ENCODE results near the gene KRT79.

Gene KRT79

GRCh38 chr12:52819731-52820510, 14.2 kb downstream of the KRT79 start:
- ATAC-seq = no peak
- DNase-seq = no peak

DNA sequence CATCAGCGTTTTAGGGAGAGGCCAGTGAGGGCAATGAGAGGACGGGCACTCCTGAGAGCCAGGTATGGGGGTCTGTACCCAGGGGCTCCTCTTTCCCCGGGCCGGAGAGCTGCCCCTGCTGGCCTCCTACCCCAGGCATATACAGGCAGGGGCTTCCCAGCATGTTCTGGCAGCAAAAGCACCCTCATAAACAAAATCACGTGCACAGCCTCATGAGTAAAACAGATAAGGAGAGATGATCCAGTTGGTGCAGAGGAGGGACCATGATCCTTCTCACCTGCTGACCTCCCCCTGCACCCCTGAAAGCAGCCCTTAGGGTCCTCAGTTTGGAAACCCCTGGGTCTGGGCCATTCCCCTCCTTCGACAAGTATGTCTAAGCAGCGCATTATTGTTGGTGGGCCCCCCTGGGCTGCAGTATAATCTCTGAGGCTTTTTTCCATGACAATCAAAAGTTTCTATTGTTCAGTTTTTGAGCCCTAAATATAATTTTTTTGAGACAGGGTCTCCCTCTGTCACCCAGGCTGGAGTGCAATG, 15.2 kb downstream of the KRT79 start:
- no peak for DNase-seq
- ATAC-seq = no peak

DNA sequence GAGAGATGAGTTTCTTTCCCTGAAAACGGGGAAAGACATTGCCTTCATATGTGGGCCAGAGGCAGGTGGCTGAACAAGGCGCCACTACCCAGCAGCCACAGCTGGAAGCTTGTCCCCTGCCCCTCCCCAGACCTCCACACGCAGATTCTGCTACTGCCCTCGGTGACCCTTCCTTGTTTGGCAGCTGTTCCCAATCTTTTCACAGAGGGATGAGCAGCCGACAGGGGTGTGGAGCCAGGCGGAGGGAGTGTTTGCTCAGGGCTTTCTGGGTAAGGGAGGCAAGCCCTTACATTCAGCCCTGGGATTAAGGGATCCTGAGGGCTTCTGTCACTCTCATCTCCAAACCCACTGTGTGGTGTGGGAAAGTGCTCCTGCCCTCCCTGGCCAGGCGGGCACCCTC, 15.7 kb downstream of the KRT79 start:
- ATAC-seq = no peak

GRCh38 chr12:52817699-52818238, 16.3 kb downstream of the KRT79 start:
- ATAC-seq = no peak
- DNase-seq = no peak

More for the DNA sequence above, 15.7 kb downstream of the KRT79 start:
- DNase-seq = no peak

GRCh38 chr12:52817003-52817698, 17.0 kb downstream of the KRT79 start:
- ATAC-seq = no peak
- no peak for DNase-seq

GRCh38 chr12:52815676-52816588, 18.2 kb downstream of the KRT79 start:
- ATAC-seq (no peak), DNase-seq (no peak)

- ATAC-seq = no peak
- DNase-seq = no peak
Measured at GRCh38 chr12:52815161-52815560, 18.9 kb downstream of the KRT79 start.

DNA sequence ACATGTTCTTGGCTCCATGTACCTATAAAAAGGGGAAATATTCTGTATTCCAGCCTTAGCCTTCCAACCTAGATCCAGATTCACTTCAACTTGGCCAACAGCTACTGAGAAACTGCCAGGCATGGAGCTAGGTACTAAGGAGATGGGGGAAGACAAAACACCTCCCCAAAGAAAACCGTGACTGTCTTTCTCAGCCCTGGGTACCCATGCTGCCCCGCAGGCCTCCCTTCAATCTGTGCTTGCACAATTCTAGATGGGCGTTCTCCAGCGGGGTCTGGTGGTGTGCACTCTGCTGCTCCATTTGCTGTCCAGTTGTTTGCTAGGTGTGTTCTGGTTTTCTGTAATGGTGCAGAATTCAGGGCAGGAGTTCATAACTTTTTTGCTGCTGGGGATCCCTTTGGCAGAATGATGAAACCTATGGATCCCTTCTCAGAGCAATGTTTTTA, 19.4 kb downstream of the KRT79 start:
- no peak for DNase-seq
- no peak for ATAC-seq

DNA sequence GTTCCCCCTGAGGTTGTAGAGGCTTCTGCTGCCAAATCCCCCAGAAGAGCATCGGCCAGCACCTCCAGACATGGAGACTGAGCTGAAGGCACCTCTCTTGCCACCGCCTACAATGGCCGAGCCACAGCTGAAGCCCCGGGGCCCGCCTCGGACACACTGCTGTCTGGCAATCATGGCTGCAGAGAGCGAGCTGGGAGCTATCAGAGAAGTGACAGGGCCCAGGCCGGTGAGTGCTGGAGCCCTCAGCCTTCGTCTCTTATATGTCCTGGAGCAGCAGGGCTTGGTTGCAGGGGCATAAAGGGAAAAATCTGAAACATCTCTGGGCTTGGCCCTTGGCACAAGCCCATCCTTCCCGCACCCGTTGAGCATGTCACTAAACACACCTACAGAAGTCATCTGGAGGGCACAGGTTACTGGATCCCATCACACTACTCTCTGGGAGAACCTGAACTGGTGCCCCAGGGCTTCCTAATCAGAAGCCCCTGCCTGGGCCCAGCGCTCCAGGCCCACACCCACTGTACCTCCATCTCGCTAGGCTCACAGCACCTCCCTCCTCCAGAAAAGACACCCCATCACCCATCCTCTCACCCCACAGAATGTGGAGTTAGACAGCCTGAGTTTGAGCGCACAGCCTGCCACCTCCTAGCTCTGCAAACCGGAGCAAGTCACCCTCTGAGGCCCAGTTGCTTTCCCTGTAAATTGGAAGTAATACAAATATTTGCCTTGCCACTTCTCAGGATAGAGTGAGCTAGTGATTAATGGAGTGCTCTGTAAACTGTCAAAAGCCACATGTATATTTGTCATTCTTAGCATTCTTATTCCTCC, 20.0 kb downstream of the KRT79 start, which contains the start of gene KRT4:
TSS of gene KRT4 (minus strand) at position 232 of the 825 bp plus-strand sequence. CDS start at position 174, 58 bp downstream.
- DNase-seq = no peak

DNA sequence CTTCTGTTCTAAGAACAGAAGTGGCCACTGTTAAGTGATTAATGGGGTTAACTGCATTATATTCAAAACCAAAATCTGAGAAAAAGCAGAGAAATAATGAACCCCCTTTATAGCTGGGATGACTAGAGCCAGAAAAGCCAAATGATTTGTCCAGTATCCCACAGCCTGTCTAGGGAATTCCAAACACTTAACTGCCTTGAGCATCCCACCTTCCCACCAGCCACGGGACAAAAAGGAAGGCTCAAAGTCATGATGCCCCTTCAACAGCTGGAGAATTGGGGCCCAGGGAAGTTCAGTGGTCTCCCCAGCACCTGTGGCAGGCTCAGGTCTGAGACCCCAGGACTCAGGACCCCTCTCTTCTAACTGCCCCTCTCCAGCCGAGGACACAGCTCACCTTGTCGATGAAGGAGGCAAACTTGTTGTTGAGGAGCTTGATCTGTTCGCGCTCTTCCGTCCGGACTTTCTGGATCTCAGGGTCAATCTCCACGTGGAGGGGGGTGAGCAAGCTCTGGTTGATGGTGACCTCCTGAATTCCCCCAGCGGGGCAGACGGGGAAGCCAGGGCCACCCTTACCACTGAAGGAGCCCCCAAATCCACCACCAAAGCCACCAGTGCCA, 20.8 kb downstream of the KRT79 start:
- DNase-seq (no peak), ATAC-seq (no peak)

More for the DNA sequence above, 20.0 kb downstream of the KRT79 start, which contains the start of gene KRT4:
- no peak for ATAC-seq

GRCh38 chr12:52812749-52813148, 21.4 kb downstream of the KRT79 start:
- ATAC-seq (no peak), DNase-seq (no peak)

GRCh38 chr12:52812073-52812400, 22.1 kb downstream of the KRT79 start:
- no peak for DNase-seq

GRCh38 chr12:52811191-52812072, 22.7 kb downstream of the KRT79 start:
- DNase-seq = no peak
- no peak for ATAC-seq

More at GRCh38 chr12:52812073-52812400, 22.1 kb downstream of the KRT79 start:
- no peak for ATAC-seq

- ATAC-seq (no peak), DNase-seq (no peak)
Measured at GRCh38 chr12:52810554-52810953, 23.6 kb downstream of the KRT79 start.

- ATAC-seq (no peak), DNase-seq (no peak)
Measured at GRCh38 chr12:52809166-52809565, 24.9 kb downstream of the KRT79 start.

DNA sequence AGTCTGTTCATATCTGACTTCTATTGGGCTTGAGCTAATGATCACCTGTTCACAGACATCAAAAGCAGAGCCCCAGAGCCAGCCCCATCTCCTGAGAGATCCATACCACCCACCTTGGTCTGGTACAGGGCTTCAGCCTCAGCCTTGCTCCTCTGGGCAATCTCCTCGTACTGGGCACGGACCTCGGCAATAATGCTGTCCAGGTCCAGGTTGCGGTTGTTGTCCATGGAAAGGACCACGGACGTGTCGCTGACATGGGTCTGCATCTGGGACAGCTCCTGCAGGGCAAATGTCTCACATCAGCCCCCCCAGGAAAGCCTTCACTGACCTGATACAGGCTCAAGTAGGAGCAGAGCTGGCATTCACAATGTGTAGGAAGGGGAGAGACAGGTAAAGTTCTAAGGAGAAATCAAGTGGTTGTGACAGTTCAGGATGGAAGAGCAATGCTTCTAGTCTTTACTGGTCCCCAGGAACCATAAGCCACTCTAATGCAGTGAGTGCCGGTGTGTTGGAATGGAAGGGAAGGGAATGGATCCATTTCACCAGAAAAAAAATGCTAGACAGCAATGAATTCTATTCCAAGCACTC, 25.4 kb downstream of the KRT79 start:
- no peak for DNase-seq
- ATAC-seq = no peak

DNA sequence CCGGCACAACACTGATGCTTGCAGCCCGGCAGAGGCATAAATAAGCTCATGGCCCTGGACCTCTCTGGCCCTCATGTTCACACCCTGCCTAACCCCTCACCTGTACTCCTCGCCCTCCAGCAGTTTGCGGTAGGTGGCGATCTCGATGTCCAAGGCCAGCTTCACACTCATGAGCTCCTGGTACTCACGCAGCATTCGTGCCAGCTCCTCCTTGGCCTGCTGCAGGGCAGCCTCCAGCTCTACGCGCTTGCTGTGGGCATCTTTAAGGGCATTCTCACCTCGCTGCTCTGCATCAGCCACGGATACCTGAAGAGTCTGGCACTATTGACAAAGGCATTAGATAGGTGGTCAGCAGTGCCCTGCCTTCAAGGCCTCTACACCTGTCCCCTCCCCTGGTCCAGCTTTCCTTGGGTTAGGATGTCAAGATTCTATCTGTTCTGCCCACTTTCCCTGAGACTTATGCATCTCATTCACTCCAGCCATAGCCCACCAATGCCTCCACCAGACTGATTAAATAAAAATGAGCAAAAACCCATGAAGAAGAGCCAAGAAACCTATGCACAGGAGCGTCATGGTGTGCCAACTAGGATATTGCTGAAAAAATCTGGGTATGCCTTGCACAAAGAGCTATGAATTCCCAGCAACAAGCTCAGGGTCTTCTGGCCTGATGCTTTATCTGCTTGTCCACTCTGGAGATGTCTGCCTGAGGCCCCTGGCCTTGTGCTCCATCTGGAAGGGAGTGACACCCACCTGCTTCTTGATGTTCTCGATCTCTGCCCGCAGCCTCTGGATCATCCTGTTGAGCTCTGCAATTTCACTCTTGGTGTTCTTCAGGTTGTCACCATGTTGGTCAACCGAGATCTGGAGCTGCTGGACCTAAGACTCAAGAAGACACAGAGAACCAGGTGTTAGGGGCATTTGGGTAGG, 26.3 kb downstream of the KRT79 start:
- DNase-seq (no peak), ATAC-seq (no peak)
